GM12878 (cell line): ENCODE results near the gene MCEMP1. TPM values are rescaled to one million over a fixed set of nuclear protein-coding genes. Genes with fewer than 3 reads are reported as not detected.
A peak's percentile ranks its signal among the peaks of the same experiment; 100 is the strongest.

ENCODE experiments used
- ATAC-seq: fragments of 200-7000 bp; cut with Tn5 transposase; 3 replicates; pipeline ENCODE4 v1.9.1; 2020; ENCODE audit warnings: mild to moderate bottlenecking, moderate library complexity
- BruUV-seq: library from RNA; stranded (reverse); fragments of 400-500 nt; replicated peaks from 2 replicates; lab custom pipeline; 2021; lab: Mats Ljungman, UMichigan
- CTCF ChIA-PET: fragments of 300-600 bp; sonication (Branson Sonifier 250); formaldehyde crosslinking; extraction: SDS; loops from one replicate; lab custom pipeline; 2021; ENCODE audit warnings: inconsistent platforms; lab: Yijun Ruan, JAX
- POLR2A ChIA-PET: fragments of 350-600 bp; formaldehyde crosslinking; extraction: SDS; loops from one replicate; lab custom pipeline; 2021; ENCODE audit warnings: inconsistent platforms; lab: Charles Lee
- RAD21 ChIA-PET: fragments of 300-600 bp; sonication (Branson Sonifier 250); formaldehyde crosslinking; loops from one replicate; lab custom pipeline; 2023; ENCODE audit warnings: antibody characterized with exemption; ENCODE audit not compliant: unreplicated experiment; lab: Charles Lee
- SMC1A ChIA-PET: fragments of 300-600 bp; sonication (Branson Sonifier 250); formaldehyde crosslinking; loops from one replicate; lab custom pipeline; 2023; ENCODE audit not compliant: unreplicated experiment, uncharacterized antibody; lab: Charles Lee
- DNase-seq: peaks from one replicate; pipeline ENCODE4 v3.0.0-alpha.2; 2011; ENCODE audit warnings: low read depth, low spot score
- FAIRE-seq: peaks from 3 replicates; lab custom pipeline; 2011; peaks lifted over from hg19 to GRCh38; lab: Jason Lieb, UNC
- H2AFZ ChIP-seq: 2 replicates; pipeline ENCODE4 v1.6.0; 2011; ENCODE audit warnings: low read depth, low read length, control low read depth; ENCODE audit not compliant: control insufficient read depth
- H3K27ac ChIP-seq: 2 replicates; pipeline ENCODE4 v1.5.1; 2011; ENCODE audit warnings: control low read depth; ENCODE audit not compliant: control insufficient read depth, insufficient read depth
- H3K27me3 ChIP-seq, 2 experiments: replicated peaks in 1 of 2; 2 replicates each; pipeline versions ENCODE4 v1.6.0 to v1.6.1; 2011; ENCODE audit warnings: low read length in 1 of 2; ENCODE audit not compliant: control insufficient read depth in 2 of 2, insufficient read depth in 2 of 2
- H3K36me3 ChIP-seq, 2 experiments: 2 replicates each; pipeline ENCODE4 v1.5.1; 2011; ENCODE audit warnings: low read length in 1 of 2; ENCODE audit not compliant: control insufficient read depth in 2 of 2, insufficient read depth in 2 of 2
- H3K4me1 ChIP-seq: 2 replicates; pipeline ENCODE4 v1.6.1; 2011; ENCODE audit warnings: mild to moderate bottlenecking, low read length, moderate library complexity, mixed read lengths; ENCODE audit not compliant: control insufficient read depth, insufficient read depth
- H3K4me2 ChIP-seq: 2 replicates; pipeline ENCODE4 v1.6.0; 2011; ENCODE audit warnings: control low read depth; ENCODE audit not compliant: control insufficient read depth, insufficient read depth
- H3K4me3 ChIP-seq: fragments of 200-600 bp; sonication (generic); 2 replicates; pipeline ENCODE4 v1.5.1; 2016
- H3K79me2 ChIP-seq: 2 replicates; pipeline ENCODE4 v1.6.0; 2011; ENCODE audit warnings: low read length; ENCODE audit not compliant: control insufficient read depth, insufficient read depth
- H3K9ac ChIP-seq: 2 replicates; pipeline ENCODE4 v1.8.0; 2011; ENCODE audit warnings: low read length, control low read depth, mixed read lengths; ENCODE audit not compliant: control insufficient read depth, insufficient read depth
- H3K9me3 ChIP-seq: replicated peaks from 3 replicates; pipeline ENCODE4 v1.5.1; 2011; ENCODE audit warnings: mild to moderate bottlenecking, low read length; ENCODE audit not compliant: control insufficient read depth, insufficient read depth
- H4K20me1 ChIP-seq: 2 replicates; pipeline ENCODE4 v1.6.0; 2011; ENCODE audit not compliant: control insufficient read depth, insufficient read depth
- BCL11A ChIP-seq: IDR thresholded peaks from 2 replicates; pipeline ENCODE4 v1.6.1; 2011; ENCODE audit warnings: low read depth, low read length
- BMI1 ChIP-seq: fragments of 450-650 bp; IDR thresholded peaks from 2 replicates; pipeline ENCODE4 v1.6.1; 2016; ENCODE audit warnings: mild to moderate bottlenecking, moderate library complexity, borderline replicate concordance
- CBFB ChIP-seq: IDR thresholded peaks from 2 replicates; pipeline ENCODE4 v1.6.1; 2016; ENCODE audit warnings: antibody characterized with exemption, low read depth
- GATAD2B ChIP-seq: fragments of 450-650 bp; conservative IDR thresholded peaks from 2 replicates; pipeline ENCODE4 v1.6.1; 2017; ENCODE audit warnings: low read depth, mild to moderate bottlenecking, moderate library complexity
- KAT2A ChIP-seq: conservative IDR thresholded peaks from 2 replicates; pipeline ENCODE4 v1.6.1; 2011; ENCODE audit warnings: low read depth, low read length; ENCODE audit not compliant: control insufficient read depth
- MYC ChIP-seq: IDR thresholded peaks from 2 replicates; pipeline ENCODE4 v1.6.1; 2011; ENCODE audit warnings: mild to moderate bottlenecking, low read length, moderate library complexity, inconsistent platforms; ENCODE audit not compliant: insufficient read depth, insufficient replicate concordance, insufficient read length, severe bottlenecking
- NR2C1 ChIP-seq: fragments of 450-650 bp; IDR thresholded peaks from 2 replicates; pipeline ENCODE4 v1.6.1; 2017; ENCODE audit warnings: antibody characterized with exemption, mild to moderate bottlenecking, moderate library complexity
- POLR2AphosphoS2 ChIP-seq: IDR thresholded peaks from 2 replicates; pipeline ENCODE4 v1.6.1; 2011; ENCODE audit warnings: low read depth, mild to moderate bottlenecking, low read length, improper control_type of control experiment, moderate library complexity
- RAD51 ChIP-seq: fragments of 450-650 bp; IDR thresholded peaks from 2 replicates; pipeline ENCODE4 v1.6.1; 2016; ENCODE audit warnings: moderate library complexity, mild to moderate bottlenecking, inconsistent platforms
- SIN3A ChIP-seq: IDR thresholded peaks from 2 replicates; pipeline ENCODE4 v1.6.1; 2012; ENCODE audit warnings: low read depth, low read length, improper control_type of control experiment
- SKIL ChIP-seq: fragments of 450-650 bp; IDR thresholded peaks from 2 replicates; pipeline ENCODE4 v1.6.1; 2017; ENCODE audit warnings: mild to moderate bottlenecking, low read depth, inconsistent platforms; ENCODE audit not compliant: poor library complexity, severe bottlenecking
- SMARCA5 ChIP-seq: fragments of 450-650 bp; IDR thresholded peaks from 2 replicates; pipeline ENCODE4 v1.6.1; 2017; ENCODE audit warnings: mild to moderate bottlenecking
- SMC3 ChIP-seq: IDR thresholded peaks from 2 replicates; pipeline ENCODE4 v1.6.1; 2011; ENCODE audit warnings: low read length, improper control_type of control experiment, borderline replicate concordance
- SP1 ChIP-seq: IDR thresholded peaks from one replicate; pipeline ENCODE4 v1.6.1; 2011; ENCODE audit warnings: low read depth, low read length
- USF1 ChIP-seq: IDR thresholded peaks from 2 replicates; pipeline ENCODE4 v1.6.1; 2011; ENCODE audit warnings: borderline replicate concordance, low read depth, mild to moderate bottlenecking, moderate library complexity, mixed read lengths, low read length; ENCODE audit not compliant: insufficient read depth; ENCODE audit errors: extremely low read length
- ZBTB11 ChIP-seq: fragments of 450-650 bp; formaldehyde crosslinking; IDR thresholded peaks from 2 replicates; pipeline ENCODE4 v1.5.0; 2022; ENCODE audit warnings: mild to moderate bottlenecking, missing genetic modification characterization
- ZNF622 ChIP-seq: fragments of 450-650 bp; IDR thresholded peaks from 2 replicates; pipeline ENCODE4 v1.6.1; 2017; ENCODE audit warnings: mild to moderate bottlenecking, inconsistent platforms
- WGBS: methylation state at CpG from one replicate; pipeline ENCODE4 v1.1.6; 2016; ENCODE audit warnings: low lambda C conversion rate; ENCODE audit not compliant: insufficient replicate concordance, insufficient coverage; ENCODE audit errors: missing lambda C conversion rate; 5-methylcytosine and 5-hydroxymethylcytosine counted together
- in situ Hi-C: fragments of 300-500 bp; cut with MboI; formaldehyde crosslinking; loops from 9 replicates; pipeline ENCODE4 v1.14.3; 2018; ENCODE audit warnings: mixed read lengths
- intact Hi-C: fragments of 100-400 bp; cut with micrococcal nuclease; formaldehyde crosslinking; loops from one replicate; pipeline ENCODE4 v1.14.2; 2022; ENCODE audit not compliant: unreplicated experiment
- polyA plus RNA-seq, 11 experiments: library from polyadenylated mRNA; depleted of rRNA in 4 of 11; unstranded in 6 of 11; stranded (reverse) in 5 of 11; fragments of >200 nt; fragmentation: Nextera tagmentation in 4 of 11; fragmentation: Illumina TruSeq in 1 of 11; extraction: Ambion mirVana in 4 of 11; extraction: Trizol in 1 of 11; gene quantifications; 1 replicate in 1 of 11; 2 replicates in 10 of 11; pipeline versions ENCODE4 v1.2.1 to v1.2.3, GENCODE V29; 2011 to 2016; ENCODE audit warnings: inconsistent platforms in 2 of 11, missing spikeins in 2 of 11, low read depth in 1 of 11
- total RNA-seq, 4 experiments: library from RNA; depleted of rRNA in 3 of 4; stranded (reverse); fragments of >200 nt in 3 of 4; fragmentation: Illumina TruSeq in 1 of 4; extraction: Trizol in 1 of 4; gene quantifications; 2 replicates each; pipeline versions ENCODE4 v1.2.1 to v1.2.3, GENCODE V29; 2013 to 2021

Gene MCEMP1
- total and polyA plus RNA-seq, 10 of the 15 experiments (the other 5 are each of a cell fraction or from before 2014, with no cell fraction given), result 0.08 to 0.55 (median 0.26) TPM; not detected in 1

GRCh38 chr19:7669641-7670040 is 7.2 kb upstream of the MCEMP1 start (continued):
- TF ChIP-seq SKIL, result no peak
- no peak for TF ChIP-seq RAD51
- no peak for TF ChIP-seq ZNF622
- TF ChIP-seq SMARCA5, result no peak
- TF ChIP-seq SP1, result no peak
- TF ChIP-seq GATAD2B, result no peak
- no peak for TF ChIP-seq KAT2A
- no peak for TF ChIP-seq BCL11A
- no peak for TF ChIP-seq SMC3

- intact Hi-C loops, result loop anchor here (10.0 kb wide), 1 partner anchor 285 kb away; no protein-coding TSS in a partner anchor
- POLR2A ChIA-PET, result no interaction called here
- 0 out of 2 replicates have a peak overlapping the region, but pooled peaks have one; percentile 11 for H3K4me2 ChIP-seq
- no peak for TF ChIP-seq POLR2AphosphoS2
- TF ChIP-seq SIN3A, result no peak
- no peak for TF ChIP-seq SMC3
- TF ChIP-seq USF1, result no peak
- no peak for TF ChIP-seq ZBTB11 (CRISPR knock-in tag)
- TF ChIP-seq NR2C1, result no peak
- no peak for TF ChIP-seq GATAD2B
- no peak for TF ChIP-seq MYC
- TF ChIP-seq BMI1, result no peak
- no peak for TF ChIP-seq CBFB
Observed at GRCh38 chr19:7670150-7670783, 6.6 kb upstream of the MCEMP1 start.

More at GRCh38 chr19:7670150-7670783, 6.6 kb upstream of the MCEMP1 start:
- H3K79me2 ChIP-seq, result no peaks in the 10 kb centered on the region
- no peak overlapping the region for H2AFZ ChIP-seq
- WGBS, result 4% methylated on average over 37 of the region's 43 CpGs
- ChIA-PET CTCF (no interaction called here), RAD21 (no interaction called here), SMC1A (interaction anchor here (0.7 kb wide), 1 partner anchor 12 kb away, joined by 3 read pairs; no protein-coding TSS in a partner anchor)
- no peak for DNase-seq
- no peak overlapping the region for H3K27ac ChIP-seq
- H3K27me3 ChIP-seq, result peaks cover 4 to 7% of the 10 kb centered on the region in 2 experiments; a peak in 3 of 4 replicates
- H3K36me3 ChIP-seq, result no peaks in the 10 kb centered on the region
- ATAC-seq, result no peak
- no peak for FAIRE-seq
- no TSS peak for BruUV-seq
- H3K9me3 ChIP-seq, result no peaks in the 10 kb centered on the region
- H3K9ac ChIP-seq, result no peak overlapping the region
- H3K4me1 ChIP-seq, result no peaks in the 10 kb centered on the region; the same call in 1 of the 2 replicates
- H3K4me3 ChIP-seq, result no peak overlapping the region
- in situ Hi-C loops, result no loop called here
- no peaks in the 10 kb centered on the region for H4K20me1 ChIP-seq
